Renal cortical epithelial cell (primary cell): Measurements from ENCODE around the gene CCDC110. TPM values are rescaled to one million over a fixed set of nuclear protein-coding genes. Genes with fewer than 3 reads are reported as not detected.

Source experiments
- DNase-seq: peaks from one replicate; pipeline ENCODE4 v3.0.0-alpha.2; 2011; ENCODE audit warnings: low read depth
- total RNA-seq: library from RNA; depleted of rRNA; stranded (reverse); fragments of >200 nt; gene quantifications from 2 replicates; pipeline ENCODE4 v1.2.3, GENCODE V29; 2014

CCDC110 gene
- total RNA-seq, 1 donor from 2014 or later: 4.4 TPM

DNA sequence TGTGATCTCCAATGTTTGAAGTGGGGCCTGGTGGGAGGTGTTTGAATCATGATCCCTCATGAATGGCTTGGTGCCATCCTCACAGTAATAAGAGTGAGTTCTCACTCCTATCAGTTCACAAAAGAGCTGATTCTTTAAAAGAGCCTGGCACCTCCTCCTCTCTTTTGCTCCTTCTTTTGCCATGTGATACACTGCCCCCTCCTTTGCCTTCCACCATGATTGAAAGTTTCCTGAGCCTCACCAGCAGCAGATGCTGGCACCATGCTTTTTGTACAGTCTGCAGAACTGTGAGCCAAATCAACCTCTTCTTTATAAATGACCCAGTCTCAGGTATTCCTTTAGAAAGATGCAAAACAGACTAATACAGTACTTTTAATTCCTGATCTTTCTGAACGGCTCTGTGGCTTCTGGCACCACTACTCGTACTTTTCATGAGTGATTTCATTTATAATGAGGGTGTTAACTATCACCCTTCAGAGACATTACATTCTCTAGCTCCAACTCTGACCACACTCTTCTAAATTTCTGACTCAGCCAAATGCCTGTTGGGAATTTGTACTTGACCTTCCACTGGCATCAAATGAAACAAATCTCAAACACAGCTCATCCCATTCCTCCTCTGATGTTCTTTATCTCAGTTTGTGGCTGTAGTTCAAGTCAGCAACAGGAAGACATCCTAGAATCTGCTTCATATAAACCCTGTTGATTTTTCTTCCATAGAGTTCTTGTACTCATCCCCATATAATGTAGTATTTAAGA, 50.0 kb downstream of the CCDC110 start:
- DNase-seq: peak; percentile 74

DNA sequence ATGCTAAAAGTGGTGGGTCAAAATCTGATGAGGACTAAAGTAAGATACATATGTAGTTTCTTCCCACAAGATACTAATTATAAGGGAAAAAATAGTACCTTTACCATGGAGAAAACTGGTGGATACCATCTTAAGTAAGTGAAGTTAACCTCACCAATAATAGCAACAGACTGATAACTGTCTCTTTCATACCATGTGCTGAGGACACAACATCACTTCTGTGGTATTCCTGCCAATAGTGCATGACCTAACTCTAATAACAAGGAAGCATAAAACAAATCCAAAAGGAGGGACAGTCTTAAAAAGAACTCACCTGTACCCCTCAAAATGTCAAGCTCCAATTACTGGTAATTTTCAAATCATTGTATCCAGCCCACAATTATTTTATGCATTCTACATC, 54.6 kb downstream of the CCDC110 start:
- DNase-seq: no peak

DNA sequence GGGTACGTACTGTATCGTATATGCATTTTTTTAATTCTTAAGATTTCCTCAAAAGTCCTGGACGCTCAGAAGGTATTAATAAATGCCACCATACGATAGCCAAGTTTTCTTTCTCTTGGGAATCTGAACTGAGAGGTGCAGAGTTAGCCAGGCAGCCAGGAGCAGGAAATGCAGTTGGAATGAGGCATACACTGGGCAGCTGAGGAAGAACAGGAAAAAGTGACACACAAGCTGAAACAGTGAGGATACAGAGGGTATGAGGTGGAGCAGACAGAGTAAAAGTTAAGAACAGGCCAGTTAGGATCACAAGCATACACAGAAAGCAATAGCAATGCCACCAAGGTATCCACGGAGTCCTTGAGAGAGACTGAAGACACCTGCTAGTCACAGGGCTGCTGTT, 59.1 kb downstream of the CCDC110 start:
- no peak for DNase-seq

DNA sequence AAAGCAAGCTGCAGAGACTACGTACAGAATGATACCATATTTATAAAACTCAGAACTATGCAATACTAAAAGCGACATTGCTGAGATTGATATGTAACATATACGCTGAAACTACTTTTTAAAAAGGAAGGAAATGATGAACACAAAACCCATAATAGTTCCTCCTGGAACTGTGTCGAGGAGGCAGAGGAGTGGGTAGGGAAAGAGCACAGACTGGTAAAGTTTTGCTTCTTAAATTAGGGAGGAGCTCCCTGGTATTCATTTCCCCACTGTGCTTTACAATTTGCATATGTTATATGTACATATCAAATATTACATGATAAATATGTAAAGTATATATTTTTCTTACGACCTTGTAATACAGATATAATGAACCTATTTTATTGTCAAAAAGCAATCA, 59.7 kb downstream of the CCDC110 start:
- DNase-seq: no peak

DNA sequence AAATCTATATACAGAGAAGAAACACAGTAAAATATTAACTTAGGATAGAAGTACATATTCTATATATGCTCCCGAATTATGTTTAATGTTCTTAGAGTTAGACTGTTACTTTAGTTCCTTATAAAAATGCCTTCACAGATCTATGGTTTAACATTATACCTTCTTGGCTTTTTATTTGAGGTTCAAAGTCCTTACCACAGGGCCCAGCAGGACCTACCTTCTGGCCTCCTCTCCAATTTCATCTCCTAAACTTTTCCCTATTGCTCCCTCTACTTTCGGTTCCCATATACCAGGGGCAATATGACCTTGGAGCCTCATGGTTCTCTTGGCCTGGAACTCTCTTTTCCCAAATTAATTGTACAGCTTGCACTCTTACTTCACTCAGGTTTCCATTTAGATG, 63.1 kb downstream of the CCDC110 start:
- no peak for DNase-seq

DNA sequence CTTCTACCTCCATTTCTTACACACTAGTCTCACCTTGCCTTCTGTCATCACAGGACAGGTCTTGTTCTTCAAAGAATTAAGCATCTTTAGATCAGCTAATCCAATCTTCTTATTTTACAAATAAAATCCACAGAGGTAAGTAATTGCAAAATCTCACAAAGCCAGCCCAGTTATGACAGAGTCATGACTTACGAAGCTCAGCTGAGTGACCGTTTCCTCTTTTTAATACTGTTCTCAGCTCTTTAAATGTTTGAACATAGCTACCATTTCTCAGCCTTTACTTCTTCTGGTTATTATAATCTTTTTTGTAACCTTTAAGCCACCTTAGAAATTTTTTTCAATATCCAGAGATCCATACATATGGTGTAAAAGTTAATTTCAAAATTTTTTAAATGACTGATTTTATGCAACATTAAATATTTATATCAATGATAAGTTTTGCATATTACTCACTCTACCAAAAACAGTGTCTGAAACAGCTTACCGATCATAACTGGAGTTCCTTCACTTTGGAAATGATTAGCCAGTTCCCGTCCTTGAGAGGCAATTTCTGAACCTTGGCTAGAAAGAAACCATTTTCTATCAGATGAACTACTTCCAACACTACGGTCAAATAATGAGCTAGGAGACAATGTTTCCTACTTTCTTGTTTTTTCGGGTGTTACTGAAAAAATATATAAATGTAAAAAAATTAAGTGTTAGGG, 66.1 kb downstream of the CCDC110 start:
- DNase-seq: no peak

DNA sequence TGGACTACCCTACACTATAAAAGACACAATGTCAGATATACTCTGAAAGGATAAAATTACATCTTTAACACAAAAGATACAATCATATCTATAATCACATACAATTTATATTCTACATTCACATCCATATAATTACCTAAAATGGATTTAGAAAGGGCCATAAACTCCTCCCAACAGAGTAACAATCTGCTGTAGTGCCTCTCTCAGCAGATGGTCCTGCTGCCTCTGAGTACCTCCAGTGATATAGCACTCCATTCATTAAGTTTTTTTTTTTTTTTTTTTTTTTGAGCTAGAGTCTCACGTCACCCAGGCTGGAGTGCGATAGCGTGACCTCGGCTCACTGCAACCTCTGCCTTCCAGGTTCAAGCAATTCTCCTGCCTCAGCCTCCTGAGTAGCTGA, 67.5 kb downstream of the CCDC110 start:
- DNase-seq: no peak

DNA sequence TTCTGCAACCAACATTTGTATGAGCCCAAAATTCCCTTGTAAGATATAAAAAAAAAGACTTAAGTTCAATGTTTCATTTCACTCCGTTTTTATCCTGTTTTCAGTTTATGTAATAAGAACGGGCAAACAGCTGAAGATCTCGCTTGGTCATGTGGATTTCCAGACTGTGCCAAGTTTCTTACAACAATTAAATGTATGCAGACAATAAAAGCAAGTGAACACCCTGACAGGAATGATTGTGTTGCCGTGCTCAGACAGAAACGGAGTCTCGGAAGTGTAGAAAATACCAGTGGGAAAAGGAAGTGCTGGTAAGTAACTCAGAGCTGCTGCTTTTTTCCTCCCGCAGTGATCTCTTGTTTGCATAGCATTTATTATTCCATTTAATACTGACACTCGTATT, 72.1 kb downstream of the CCDC110 start:
- peak; percentile 27 for DNase-seq

DNA sequence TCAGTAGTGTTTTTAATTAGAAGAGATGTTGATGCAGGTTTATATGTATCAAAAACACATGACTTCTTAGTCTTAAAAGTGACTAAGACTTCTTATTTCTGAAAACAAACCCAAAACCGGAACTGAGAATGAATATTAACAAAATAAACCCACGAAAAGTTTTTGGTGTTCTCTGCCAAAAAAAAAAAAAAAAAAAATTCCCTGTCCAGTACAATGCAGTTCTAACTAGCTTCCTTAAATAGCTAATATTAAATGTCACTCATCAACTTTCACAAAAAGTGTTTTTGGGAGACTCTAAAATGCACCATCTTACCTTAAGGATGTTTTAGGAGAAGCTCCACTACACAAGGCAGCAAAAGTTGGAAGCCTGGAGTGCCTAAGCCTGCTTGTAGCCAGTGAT, 72.9 kb downstream of the CCDC110 start:
- no peak for DNase-seq

DNA sequence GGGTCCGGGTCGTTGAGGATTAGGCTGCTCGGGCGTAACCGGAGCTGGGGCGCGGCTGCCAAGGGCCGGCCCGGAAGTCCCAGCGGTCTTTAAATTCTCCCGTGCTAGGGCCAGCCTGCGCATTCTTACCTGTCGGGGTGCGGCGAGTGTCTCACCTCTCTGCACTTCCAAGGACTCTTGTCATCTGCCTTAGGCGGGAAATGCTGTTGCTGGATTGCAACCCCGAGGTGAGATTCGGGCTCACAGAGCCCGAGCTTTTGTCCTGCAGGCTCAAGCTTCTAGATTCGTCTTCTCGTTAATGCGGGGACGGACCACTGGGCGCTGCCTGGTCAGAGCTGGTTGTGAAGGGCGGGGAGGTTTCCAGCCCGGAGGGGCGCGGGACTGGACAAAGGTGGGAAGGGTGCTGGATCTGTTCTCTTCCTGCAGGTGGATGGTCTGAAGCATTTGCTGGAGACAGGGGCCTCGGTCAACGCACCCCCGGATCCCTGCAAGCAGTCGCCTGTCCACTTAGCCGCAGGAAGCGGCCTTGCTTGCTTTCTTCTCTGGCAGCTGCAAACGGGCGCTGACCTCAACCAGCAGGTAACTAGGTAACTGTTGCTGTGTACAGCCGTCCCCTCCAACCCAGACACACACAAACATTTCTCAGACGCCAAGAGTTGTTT, 74.7 kb downstream of the CCDC110 start, which contains the start of gene ANKRD37:
TSS of gene ANKRD37 (plus strand) at position 118 of the 662 bp plus-strand sequence. CDS start at position 201, 83 bp downstream.
- peak; percentile 86 for DNase-seq

DNA sequence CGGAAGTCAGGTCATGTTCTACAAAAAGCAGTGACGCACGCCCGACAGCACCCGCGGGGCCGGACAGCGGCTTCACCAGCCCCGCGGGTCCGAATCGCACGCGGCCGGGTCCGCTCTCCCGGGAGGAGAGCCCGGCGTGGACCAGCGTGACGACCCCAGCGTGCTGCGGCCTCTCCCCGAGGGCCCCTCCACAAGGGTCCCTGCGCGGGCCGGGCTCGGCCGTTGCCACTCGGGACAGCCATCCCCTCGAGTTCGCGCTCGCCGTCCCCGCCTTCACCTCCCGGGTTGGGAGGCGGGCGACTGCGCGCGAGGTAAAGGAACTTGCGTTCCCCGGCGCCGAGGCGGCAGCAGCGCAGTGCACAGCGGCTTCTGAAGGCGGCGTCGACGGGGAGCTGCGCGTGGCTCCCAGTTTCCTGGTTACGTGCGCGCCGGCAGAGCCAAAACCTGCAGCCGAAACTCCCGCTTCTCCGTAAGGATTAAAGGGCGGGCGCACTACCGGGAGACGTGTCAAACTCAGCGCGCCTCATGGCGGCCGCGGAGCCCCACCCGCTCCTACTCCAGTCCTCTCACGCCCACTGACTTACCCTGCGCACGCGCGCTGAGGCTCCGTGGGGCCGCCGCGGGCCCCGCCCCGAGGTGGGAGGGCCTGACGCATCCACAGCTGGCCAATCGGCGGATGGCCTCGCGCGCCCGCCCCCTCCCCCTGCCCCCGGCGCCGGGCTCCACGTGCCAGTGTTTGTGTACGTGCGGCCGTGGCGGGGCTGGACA, 75.4 kb downstream of the CCDC110 start:
- DNase-seq: peak; percentile 91

DNA sequence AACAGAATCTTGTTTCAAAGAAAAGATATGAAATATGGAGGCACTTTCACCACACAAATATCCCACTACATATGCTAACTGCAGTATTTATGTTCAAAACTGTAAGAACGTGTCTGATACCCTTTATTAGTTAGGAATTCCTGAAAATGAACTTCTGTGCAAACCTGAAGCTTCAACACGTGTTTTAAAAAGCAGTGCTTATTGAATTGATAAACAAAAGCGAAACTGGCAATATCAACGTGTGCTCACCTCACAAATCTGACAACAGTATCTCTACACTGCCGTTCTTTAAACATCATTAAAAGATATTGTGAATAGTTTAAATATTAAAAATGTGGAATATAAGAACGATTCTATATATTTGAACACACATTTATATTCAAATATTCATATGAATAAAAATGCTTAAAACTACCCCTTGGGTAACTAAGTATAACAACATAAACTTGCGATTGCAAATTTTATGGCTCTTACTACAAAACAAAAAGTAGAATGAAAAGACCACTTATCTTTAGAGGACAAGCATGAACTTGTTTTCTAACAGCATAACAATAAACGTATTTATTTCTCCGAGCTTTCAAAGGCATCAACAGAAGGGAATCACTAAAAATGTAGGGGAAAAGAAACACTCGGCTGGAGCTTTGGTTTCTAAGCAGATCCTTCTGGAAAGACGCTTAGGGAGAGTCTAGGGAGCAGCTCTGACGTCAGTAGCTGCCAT, 76.1 kb downstream of the CCDC110 start, which contains the start of gene LRP2BP:
TSS of gene LRP2BP (minus strand) at position 687 of the 718 bp plus-strand sequence. CDS start 17,738 bp downstream, outside the sequence.
- DNase-seq: peak; percentile 80

Other genes with a start within 250 kb of the CCDC110 start
- gene LRP2BP, start 75.8 kb downstream of the CCDC110 start, total RNA-seq: 1.3 TPM in 1 of 2 replicates, not detected in the other
- gene ANKRD37, start 74.9 kb downstream of the CCDC110 start, total RNA-seq: 4.9 and 10.6 TPM in 2 replicates
- 39.6 and 48.8 TPM in 2 replicates for gene UFSP2, start 45.8 kb downstream of the CCDC110 start, total RNA-seq
- gene PDLIM3, start 63.8 kb upstream of the CCDC110 start, total RNA-seq: 2.0 and 6.1 TPM in 2 replicates